Measurements from ENCODE around the gene HSPA12B.

HSPA12B gene

GRCh38 chr20:3744806-3745685 is 12.6 kb downstream of the HSPA12B start:
- peak; percentile 60 to 66 (median 65) for DNase-seq (ENCODE audit: low read depth in 2 of 3, low spot score in 1 of 3)

- DNase-seq (ENCODE audit: low read depth in 2 of 3, low spot score in 1 of 3): no peak
Observed at GRCh38 chr20:3745686-3746173, 13.2 kb downstream of the HSPA12B start.

GRCh38 chr20:3747471-3747870 is 15.0 kb downstream of the HSPA12B start:
- no peak for DNase-seq (ENCODE audit: low read depth in 2 of 3, low spot score in 1 of 3)

GRCh38 chr20:3748073-3748472 is 15.6 kb downstream of the HSPA12B start:
- no peak for DNase-seq (ENCODE audit: low read depth in 2 of 3, low spot score in 1 of 3)

GRCh38 chr20:3749087-3749688 is 16.7 kb downstream of the HSPA12B start:
- no peak for DNase-seq (ENCODE audit: low read depth in 2 of 3, low spot score in 1 of 3)

- peak in 2 of 3 donors; percentile 24 to 29 for DNase-seq (ENCODE audit: low read depth in 2 of 3, low spot score in 1 of 3)
Observed at GRCh38 chr20:3749689-3750531, 17.4 kb downstream of the HSPA12B start.

GRCh38 chr20:3751305-3751674 is 18.8 kb downstream of the HSPA12B start:
- DNase-seq (ENCODE audit: low read depth in 2 of 3, low spot score in 1 of 3): no peak

GRCh38 chr20:3751675-3752385 is 19.3 kb downstream of the HSPA12B start:
- DNase-seq (ENCODE audit: low read depth in 2 of 3, low spot score in 1 of 3): peak in 1 of 3 donors; percentile 63

- DNase-seq (ENCODE audit: low read depth in 2 of 3, low spot score in 1 of 3): no peak
Observed at GRCh38 chr20:3752386-3752759, 19.9 kb downstream of the HSPA12B start.

- peak in 2 of 3 donors; percentile 42 to 54 for DNase-seq (ENCODE audit: low read depth in 2 of 3, low spot score in 1 of 3)
Observed at GRCh38 chr20:3753098-3753497, 20.6 kb downstream of the HSPA12B start.

- DNase-seq (ENCODE audit: low read depth in 2 of 3, low spot score in 1 of 3): no peak
Observed at GRCh38 chr20:3753501-3754275, 21.2 kb downstream of the HSPA12B start.

- DNase-seq (ENCODE audit: low read depth in 2 of 3, low spot score in 1 of 3): no peak
Observed at GRCh38 chr20:3754276-3754630, 21.8 kb downstream of the HSPA12B start.

GRCh38 chr20:3755269-3755668 is 22.8 kb downstream of the HSPA12B start:
- no peak for DNase-seq (ENCODE audit: low read depth in 2 of 3, low spot score in 1 of 3)

GRCh38 chr20:3755814-3756480 is 23.5 kb downstream of the HSPA12B start:
- no peak for DNase-seq (ENCODE audit: low read depth in 2 of 3, low spot score in 1 of 3)

- no peak for DNase-seq (ENCODE audit: low read depth in 2 of 3, low spot score in 1 of 3)
Observed at GRCh38 chr20:3757268-3757667, 24.8 kb downstream of the HSPA12B start.

GRCh38 chr20:3758566-3758965 is 26.1 kb downstream of the HSPA12B start:
- DNase-seq (ENCODE audit: low read depth in 2 of 3, low spot score in 1 of 3): no peak

GRCh38 chr20:3759316-3759823 is 26.9 kb downstream of the HSPA12B start:
- DNase-seq (ENCODE audit: low read depth in 2 of 3, low spot score in 1 of 3): no peak

- DNase-seq (ENCODE audit: low read depth in 2 of 3, low spot score in 1 of 3): no peak
Observed at GRCh38 chr20:3759884-3760283, 27.4 kb downstream of the HSPA12B start.

- no peak for DNase-seq (ENCODE audit: low read depth in 2 of 3, low spot score in 1 of 3)
Observed at GRCh38 chr20:3760655-3761348, 28.3 kb downstream of the HSPA12B start.
